ENCODE measurements around the gene OR1E2.

- TF ChIP-seq EZH2 (IDR thresholded peaks at IDR 0.05; ENCODE audit: low read length, unreplicated experiment), result no peak
- TF ChIP-seq CTCF (conservative IDR thresholded peaks at IDR 0.05; ENCODE audit: low read depth, low read length), result no peak
Measured at GRCh38 chr17:3411070-3411469, 22.6 kb downstream of the OR1E2 start, which contains the start of gene OR3A3.
